Measurements from ENCODE around the gene SERINC3. TPM values are rescaled to one million over a fixed set of nuclear protein-coding genes. Genes with fewer than 3 reads are reported as not detected.

Gene SERINC3
- total and polyA plus RNA-seq, 2 of the 13 experiments (the other 11 are each of a cell fraction or from before 2014, with no cell fraction given), result 82.0 to 226 TPM

GRCh38 chr20:44521484-44522481 is at the start of gene SERINC3 (continued):
- no peak; the same call in none of the 2 replicates for TF ChIP-seq ZBED4 (CRISPR knock-in tag; IDR thresholded peaks at IDR 0.05; ENCODE audit: borderline replicate concordance)
- no peak for TF ChIP-seq EZH2 (conservative IDR thresholded peaks at IDR 0.05; ENCODE audit: low read depth, low read length)
- TF ChIP-seq HMG20B (CRISPR knock-in tag; conservative IDR thresholded peaks at IDR 0.05), result peak; percentile 75
- TF ChIP-seq PLSCR1 (CRISPR knock-in tag; IDR thresholded peaks at IDR 0.05; ENCODE audit: borderline replicate concordance), result no peak
- TF ChIP-seq ARNTL (CRISPR knock-in tag; IDR thresholded peaks at IDR 0.05), result peak; percentile 87
- peak; percentile 92 for TF ChIP-seq POGK (CRISPR knock-in tag; conservative IDR thresholded peaks at IDR 0.05)
- TF ChIP-seq ZNF558 (CRISPR knock-in tag; IDR thresholded peaks at IDR 0.05; ENCODE audit: borderline replicate concordance), result 0 out of 2 replicates have a peak, but pooled peaks have one; percentile 80
- no peak for TF ChIP-seq HOXA9 (CRISPR knock-in tag; IDR thresholded peaks at IDR 0.05; ENCODE audit: borderline replicate concordance)
- no peak; the same call in 1 of the 2 replicates for TF ChIP-seq MAFF (IDR thresholded peaks at IDR 0.05; ENCODE audit: low read depth, low read length)
- TF ChIP-seq ELF4 (CRISPR knock-in tag; IDR thresholded peaks at IDR 0.05; ENCODE audit: borderline replicate concordance), result peak; percentile 99
- peak; percentile 55 for TF ChIP-seq SP2 (CRISPR knock-in tag; IDR thresholded peaks at IDR 0.05)
- peak; percentile 95; the same call in 1 of the 2 replicates for TF ChIP-seq HBP1 (CRISPR knock-in tag; IDR thresholded peaks at IDR 0.05; ENCODE audit: low read depth)
- 0 out of 2 replicates have a peak, but pooled peaks have one; percentile 69 for TF ChIP-seq ZNF530 (CRISPR knock-in tag; IDR thresholded peaks at IDR 0.05; ENCODE audit: low read depth)
- peak; percentile 35; the same call in 1 of the 2 replicates for TF ChIP-seq HCFC1 (IDR thresholded peaks at IDR 0.05; ENCODE audit: low read depth, low read length)
- TF ChIP-seq ZNF207 (IDR thresholded peaks at IDR 0.05; ENCODE audit: borderline replicate concordance), result no peak
- peak; percentile 82; the same call in 1 of the 2 replicates for TF ChIP-seq ATRX (CRISPR knock-in tag; IDR thresholded peaks at IDR 0.05; ENCODE audit: borderline replicate concordance)
